GM18511 (cell line): ENCODE measurements around the gene CAPRIN1.
"Not testable (repeated sequence)": the region's sequence is repeated elsewhere in the genome, so short reads cannot be mapped to it uniquely, and the experiment has no call there.

ENCODE experiments used
- ATAC-seq: cut with Tn5 transposase; IDR thresholded peaks from one replicate; pipeline ENCODE4 v1.9.1; 2021; ENCODE audit warnings: mild to moderate bottlenecking, moderate library complexity; ENCODE audit not compliant: unreplicated experiment

The CAPRIN1 gene

GRCh38 chr11:34084637-34085036 is 33.1 kb downstream of the CAPRIN1 start:
- no peak for ATAC-seq

- peak; percentile 89 for ATAC-seq
Observed at GRCh38 chr11:34086554-34087283, 35.2 kb downstream of the CAPRIN1 start.

- no peak for ATAC-seq
Observed at GRCh38 chr11:34091825-34092224, 40.3 kb downstream of the CAPRIN1 start.

- not testable (repeated sequence) for ATAC-seq
Observed at GRCh38 chr11:34094900-34095299, 43.4 kb downstream of the CAPRIN1 start.

- no peak for ATAC-seq
Observed at GRCh38 chr11:34098813-34099212, 47.3 kb downstream of the CAPRIN1 start.

- ATAC-seq, result no peak
Observed at GRCh38 chr11:34104680-34105078, 53.1 kb downstream of the CAPRIN1 start.

GRCh38 chr11:34105079-34105956 is 53.8 kb downstream of the CAPRIN1 start, which contains the start of gene NAT10:
Gene NAT10, plus strand, starts transcription at chr11:34105629. Its CDS starts 2,597 bp downstream, at chr11:34108226.
- peak; percentile 95 for ATAC-seq

GRCh38 chr11:34105957-34106504 is 54.5 kb downstream of the CAPRIN1 start:
- ATAC-seq, result peak; percentile 29

GRCh38 chr11:34111722-34112270 is 60.3 kb downstream of the CAPRIN1 start:
- ATAC-seq, result no peak

- no peak for ATAC-seq
Observed at GRCh38 chr11:34114014-34114413, 62.5 kb downstream of the CAPRIN1 start.

- ATAC-seq, result no peak
Observed at GRCh38 chr11:34114471-34114870, 62.9 kb downstream of the CAPRIN1 start.

GRCh38 chr11:34120651-34121050 is 69.1 kb downstream of the CAPRIN1 start:
- no peak for ATAC-seq

- ATAC-seq, result no peak
Observed at GRCh38 chr11:34124885-34125668, 73.5 kb downstream of the CAPRIN1 start.

- ATAC-seq, result no peak
Observed at GRCh38 chr11:34126959-34127848, 75.7 kb downstream of the CAPRIN1 start.

GRCh38 chr11:34128824-34129223 is 77.3 kb downstream of the CAPRIN1 start:
- ATAC-seq, result no peak

- no peak for ATAC-seq
Observed at GRCh38 chr11:34132261-34132965, 80.9 kb downstream of the CAPRIN1 start.

GRCh38 chr11:34134765-34135164 is 83.2 kb downstream of the CAPRIN1 start:
- ATAC-seq, result no peak

GRCh38 chr11:34135439-34135838 is 83.9 kb downstream of the CAPRIN1 start:
- no peak for ATAC-seq

- no peak for ATAC-seq
Observed at GRCh38 chr11:34136420-34136819, 84.9 kb downstream of the CAPRIN1 start.
